HepG2 (cell line): ENCODE results near the gene SPPL3. TPM values are rescaled to one million over a fixed set of nuclear protein-coding genes. Genes with fewer than 3 reads are reported as not detected.
A peak's percentile ranks its signal among the peaks of the same experiment; 100 is the strongest.

Experiments used
- CREBL2 ChIP-seq: sonication (generic); formaldehyde crosslinking; IDR thresholded peaks from 2 replicates; pipeline ENCODE4 v1.8.1; 2023; ENCODE audit warnings: missing genetic modification reagents, mild to moderate bottlenecking, borderline replicate concordance
- HIVEP1 ChIP-seq: sonication (generic); formaldehyde crosslinking; IDR thresholded peaks from 2 replicates; pipeline ENCODE4 v1.4.0; 2020; ENCODE audit warnings: mild to moderate bottlenecking, missing genetic modification reagents
- MLXIP ChIP-seq: sonication (generic); formaldehyde crosslinking; IDR thresholded peaks from 2 replicates; pipeline ENCODE4 v1.9.0; 2021; ENCODE audit warnings: missing genetic modification reagents, borderline replicate concordance
- MXI1 ChIP-seq: IDR thresholded peaks from 3 replicates; pipeline ENCODE4 v1.6.1; 2012; ENCODE audit warnings: low read depth, low read length, inconsistent platforms, borderline replicate concordance
- NBN ChIP-seq: fragments of 450-650 bp; conservative IDR thresholded peaks from 2 replicates; pipeline ENCODE4 v1.6.1; 2017
- RBFOX2 ChIP-seq: fragments of 200-400 bp; formaldehyde crosslinking; IDR thresholded peaks from 2 replicates; pipeline ENCODE4 v1.6.1; 2017; ENCODE audit warnings: low read depth, mild to moderate bottlenecking, low read length
- TIGD3 ChIP-seq: sonication (generic); formaldehyde crosslinking; IDR thresholded peaks from 2 replicates; pipeline ENCODE4 v1.5.1; 2020; ENCODE audit warnings: mild to moderate bottlenecking, missing genetic modification reagents, borderline replicate concordance
- YEATS2 ChIP-seq: sonication (generic); formaldehyde crosslinking; IDR thresholded peaks from 2 replicates; pipeline ENCODE4 v1.4.0; 2020; ENCODE audit warnings: missing genetic modification reagents, borderline replicate concordance
- YEATS4 ChIP-seq: sonication (generic); formaldehyde crosslinking; IDR thresholded peaks from 2 replicates; pipeline ENCODE4 v1.4.0; 2020; ENCODE audit warnings: missing genetic modification reagents, borderline replicate concordance
- YY1 ChIP-seq: IDR thresholded peaks from 2 replicates; pipeline ENCODE4 v1.6.1; 2011; ENCODE audit warnings: low read length, low read depth, moderate library complexity, mild to moderate bottlenecking; ENCODE audit not compliant: insufficient read depth, insufficient replicate concordance
- ZBTB7A ChIP-seq: sonication (generic); formaldehyde crosslinking; IDR thresholded peaks from 2 replicates; pipeline ENCODE4 v1.8.0; 2022; ENCODE audit warnings: mild to moderate bottlenecking, missing genetic modification reagents
- ZIK1 ChIP-seq: sonication (generic); formaldehyde crosslinking; IDR thresholded peaks from 2 replicates; pipeline ENCODE4 v1.5.0; 2020; ENCODE audit warnings: mild to moderate bottlenecking, low read depth, missing genetic modification reagents, borderline replicate concordance
- ZNF407 ChIP-seq: sonication (generic); formaldehyde crosslinking; IDR thresholded peaks from one replicate; pipeline ENCODE4 v1.5.1; 2020; ENCODE audit warnings: mild to moderate bottlenecking, missing genetic modification reagents; ENCODE audit errors: not compliant biosample characterization
- ZNF567 ChIP-seq: sonication (generic); formaldehyde crosslinking; IDR thresholded peaks from 2 replicates; pipeline ENCODE4 v1.8.1; 2023; ENCODE audit warnings: mild to moderate bottlenecking, missing genetic modification reagents, borderline replicate concordance
- ZNF766 ChIP-seq: sonication (generic); formaldehyde crosslinking; IDR thresholded peaks from 2 replicates; pipeline ENCODE4 v1.5.0; 2020; ENCODE audit warnings: missing genetic modification reagents, borderline replicate concordance
- polyA plus RNA-seq, 8 experiments: library from polyadenylated mRNA; depleted of rRNA in 3 of 8; stranded (reverse) in 7 of 8; unstranded in 1 of 8; fragments of >200 nt; fragmentation: Illumina TruSeq in 4 of 8; extraction: Trizol in 4 of 8; gene quantifications; 2 replicates each; pipeline versions ENCODE4 v1.2.1 to v1.2.3, GENCODE V29; 2011 to 2016; ENCODE audit warnings: low read depth in 4 of 8, missing spikeins in 1 of 8, mixed read lengths in 1 of 8; ENCODE audit not compliant: insufficient read depth in 1 of 8
- total RNA-seq, 5 experiments: library from RNA; depleted of rRNA; stranded (reverse); fragments of >200 nt; fragmentation: Illumina TruSeq; extraction: Trizol; gene quantifications; 2 replicates each; pipeline ENCODE4 v1.2.3, GENCODE V29; 2016; ENCODE audit warnings: low read depth in 1 of 5

Gene SPPL3
- total and polyA plus RNA-seq, 2 of the 13 experiments (the other 11 are each of a cell fraction or from before 2014, with no cell fraction given), result 8.9 to 9.1 TPM

- no peak for TF ChIP-seq TIGD3 (CRISPR knock-in tag)
- no peak; the same call in 1 of the 2 replicates for TF ChIP-seq HIVEP1 (CRISPR knock-in tag)
- TF ChIP-seq CREBL2 (CRISPR knock-in tag), result no peak
- TF ChIP-seq ZNF567 (CRISPR knock-in tag), result 0 out of 2 replicates have a peak, but pooled peaks have one; percentile 19
- no peak for TF ChIP-seq ZBTB7A
- no peak for TF ChIP-seq ZIK1
- TF ChIP-seq ZNF407 (CRISPR knock-in tag), result no peak
- TF ChIP-seq NBN, result no peak
- 0 out of 2 replicates have a peak, but pooled peaks have one; percentile 27 for TF ChIP-seq YEATS4
- no peak for TF ChIP-seq YY1
- no peak for TF ChIP-seq MLXIP (CRISPR knock-in tag)
- TF ChIP-seq MXI1, result no peak
- TF ChIP-seq YEATS2 (CRISPR knock-in tag), result no peak
- TF ChIP-seq ZNF766 (CRISPR knock-in tag), result 0 out of 2 replicates have a peak, but pooled peaks have one; percentile 66
- peak; percentile 52; the same call in 1 of the 2 replicates for TF ChIP-seq RBFOX2
Observed at GRCh38 chr12:120741476-120742421, 162.4 kb downstream of the SPPL3 start (continued).
